ENCODE results near the gene PGA4.
"Not testable (repeated sequence)": the region's sequence is repeated elsewhere in the genome, so short reads cannot be mapped to it uniquely, and the experiment has no call there.

Gene PGA4

GRCh38 chr11:61204502-61205059 lies 17.6 kb upstream of the PGA4 start:
- DNase-seq (ENCODE audit: low read depth) = not testable (repeated sequence)

GRCh38 chr11:61207636-61208310 lies 14.4 kb upstream of the PGA4 start:
- not testable (repeated sequence) for DNase-seq (ENCODE audit: low read depth)

GRCh38 chr11:61210629-61211028 lies 11.5 kb upstream of the PGA4 start:
- DNase-seq (ENCODE audit: low read depth) = not testable (repeated sequence)

GRCh38 chr11:61211327-61211952 lies 10.7 kb upstream of the PGA4 start:
- DNase-seq (ENCODE audit: low read depth) = not testable (repeated sequence)

- not testable (repeated sequence) for DNase-seq (ENCODE audit: low read depth)
Measured at GRCh38 chr11:61212202-61212601, 9.9 kb upstream of the PGA4 start.

- DNase-seq (ENCODE audit: low read depth) = not testable (repeated sequence)
Measured at GRCh38 chr11:61213711-61214324, 8.3 kb upstream of the PGA4 start.

- not testable (repeated sequence) for DNase-seq (ENCODE audit: low read depth)
Measured at GRCh38 chr11:61218306-61218705, 3.8 kb upstream of the PGA4 start.

GRCh38 chr11:61219016-61219415 lies 3.1 kb upstream of the PGA4 start:
- not testable (repeated sequence) for DNase-seq (ENCODE audit: low read depth)

GRCh38 chr11:61222692-61223091 lies 545 bp downstream of the PGA4 start:
- DNase-seq (ENCODE audit: low read depth) = not testable (repeated sequence)

- DNase-seq (ENCODE audit: low read depth) = not testable (repeated sequence)
Measured at GRCh38 chr11:61226457-61227137, 4.5 kb downstream of the PGA4 start.

GRCh38 chr11:61229458-61229857 lies 7.3 kb downstream of the PGA4 start:
- not testable (repeated sequence) for DNase-seq (ENCODE audit: low read depth)

- DNase-seq (ENCODE audit: low read depth) = not testable (repeated sequence)
Measured at GRCh38 chr11:61231033-61231432, 8.9 kb downstream of the PGA4 start.

GRCh38 chr11:61231585-61231984 lies 9.4 kb downstream of the PGA4 start:
- not testable (repeated sequence) for DNase-seq (ENCODE audit: low read depth)

- DNase-seq (ENCODE audit: low read depth) = not testable (repeated sequence)
Measured at GRCh38 chr11:61232548-61233145, 10.5 kb downstream of the PGA4 start.

- not testable (repeated sequence) for DNase-seq (ENCODE audit: low read depth)
Measured at GRCh38 chr11:61237130-61237529, 15.0 kb downstream of the PGA4 start.

- DNase-seq (ENCODE audit: low read depth) = not testable (repeated sequence)
Measured at GRCh38 chr11:61240288-61240687, 18.1 kb downstream of the PGA4 start.

GRCh38 chr11:61240875-61241274 lies 18.7 kb downstream of the PGA4 start, which contains the start of gene PGA5:
PGA5 (plus strand) TSS chr11:61241175; CDS start chr11:61241227, 52 bp downstream.
- DNase-seq (ENCODE audit: low read depth) = not testable (repeated sequence)

GRCh38 chr11:61241526-61241925 lies 19.4 kb downstream of the PGA4 start:
- not testable (repeated sequence) for DNase-seq (ENCODE audit: low read depth)

GRCh38 chr11:61245284-61245964 lies 23.3 kb downstream of the PGA4 start:
- DNase-seq (ENCODE audit: low read depth) = not testable (repeated sequence)

- DNase-seq (ENCODE audit: low read depth) = not testable (repeated sequence)
Measured at GRCh38 chr11:61248071-61248470, 25.9 kb downstream of the PGA4 start.

GRCh38 chr11:61249201-61249600 lies 27.1 kb downstream of the PGA4 start:
- not testable (repeated sequence) for DNase-seq (ENCODE audit: low read depth)
